A673 (cell line): ENCODE data around the gene SLC27A4.

Experiments used
- CTCF ChIP-seq: fragments of 300-800, 200-600 bp; sonication (generic); conservative IDR thresholded peaks from 2 replicates; pipeline ENCODE4 v1.5.1; 2017; ENCODE audit warnings: low read depth, mild to moderate bottlenecking, antibody characterized with exemption, low read length, moderate library complexity, mixed read lengths
- EZH2 ChIP-seq: fragments of 200-600 bp; sonication (generic); IDR thresholded peaks from 2 replicates; pipeline ENCODE4 v1.6.1; 2017; ENCODE audit warnings: borderline replicate concordance, low read depth, mild to moderate bottlenecking, mixed read lengths, antibody characterized with exemption, low read length; ENCODE audit not compliant: poor library complexity, severe bottlenecking

DNA sequence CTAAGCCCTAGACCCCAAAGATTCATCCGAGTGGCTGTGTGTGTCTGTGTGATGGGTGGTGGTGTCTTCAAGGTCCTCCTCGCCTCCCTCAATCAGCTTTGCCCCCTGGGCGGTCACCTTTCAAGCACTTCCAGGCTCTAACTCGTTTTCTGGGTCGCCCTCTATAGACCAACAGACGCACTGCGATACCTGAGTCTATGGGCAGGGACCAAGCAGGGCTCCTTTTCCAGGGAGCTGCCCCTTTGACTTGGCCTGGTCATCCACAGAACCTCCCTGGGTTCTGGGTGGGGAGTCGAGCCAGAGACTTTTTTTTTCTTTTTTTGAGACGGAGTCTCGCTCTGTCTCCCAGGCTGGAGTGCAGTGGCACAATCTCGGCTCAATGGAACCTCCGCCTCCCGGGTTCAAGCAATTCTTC lies 1.1 kb downstream of the SLC27A4 start:
- TF ChIP-seq CTCF (peak; percentile 67), EZH2 (no peak)
